Esophagus (tissue), 2 donors: ENCODE measurements around the gene STK36. TPM values are rescaled to one million over a fixed set of nuclear protein-coding genes. Genes with fewer than 3 reads are reported as not detected.

Experiments used
- H3K27ac ChIP-seq, 2 donors: one replicate each; pipeline ENCODE4 v1.5.1; 2013; ENCODE audit warnings: low read depth in 2 of 2, mild to moderate bottlenecking in 2 of 2, inconsistent platforms in 1 of 2, low read length in 1 of 2, moderate library complexity in 1 of 2
- H3K27me3 ChIP-seq, 2 donors: one replicate each; pipeline ENCODE4 v1.6.1; 2013; ENCODE audit warnings: low read length in 2 of 2, control low read depth in 1 of 2, mild to moderate bottlenecking in 1 of 2; ENCODE audit not compliant: insufficient read depth in 2 of 2, control insufficient read depth in 1 of 2
- H3K36me3 ChIP-seq, 2 donors: one replicate each; pipeline ENCODE4 v1.6.1; 2013; ENCODE audit warnings: low read length in 1 of 2; ENCODE audit not compliant: control insufficient read depth in 2 of 2, insufficient read depth in 2 of 2
- H3K4me1 ChIP-seq, 2 donors: one replicate each; pipeline ENCODE4 v1.6.1; 2013; ENCODE audit warnings: low read length in 1 of 2; ENCODE audit not compliant: control insufficient read depth in 2 of 2, insufficient read depth in 2 of 2
- H3K4me3 ChIP-seq, 2 donors: one replicate each; pipeline ENCODE4 v1.5.1; 2013; ENCODE audit warnings: low read length in 2 of 2, mild to moderate bottlenecking in 2 of 2, low read depth in 1 of 2, moderate library complexity in 1 of 2
- H3K9me3 ChIP-seq, 2 donors: one replicate each; pipeline ENCODE4 v1.6.1; 2013; ENCODE audit warnings: mild to moderate bottlenecking in 2 of 2, low read depth in 1 of 2, low read length in 1 of 2, moderate library complexity in 1 of 2; ENCODE audit not compliant: control insufficient read depth in 2 of 2, insufficient read depth in 1 of 2
- WGBS, 2 donors: extraction: QIAGEN DNeasy Blood & Tissue Kit; methylation state at CpG; one replicate each; pipeline ENCODE4 v1.1.7; 2013; 5-methylcytosine and 5-hydroxymethylcytosine counted together
- polyA plus RNA-seq, 2 donors: library from polyadenylated mRNA; stranded (reverse); fragments of 200-250 nt; gene quantifications; one replicate each; pipeline ENCODE4 v1.2.3, GENCODE V29; 2013
- donor health status: healthy with polysubstance abuse.
- donor health status: Bipolar disorder and iron deficiency.

Gene STK36, protein sequence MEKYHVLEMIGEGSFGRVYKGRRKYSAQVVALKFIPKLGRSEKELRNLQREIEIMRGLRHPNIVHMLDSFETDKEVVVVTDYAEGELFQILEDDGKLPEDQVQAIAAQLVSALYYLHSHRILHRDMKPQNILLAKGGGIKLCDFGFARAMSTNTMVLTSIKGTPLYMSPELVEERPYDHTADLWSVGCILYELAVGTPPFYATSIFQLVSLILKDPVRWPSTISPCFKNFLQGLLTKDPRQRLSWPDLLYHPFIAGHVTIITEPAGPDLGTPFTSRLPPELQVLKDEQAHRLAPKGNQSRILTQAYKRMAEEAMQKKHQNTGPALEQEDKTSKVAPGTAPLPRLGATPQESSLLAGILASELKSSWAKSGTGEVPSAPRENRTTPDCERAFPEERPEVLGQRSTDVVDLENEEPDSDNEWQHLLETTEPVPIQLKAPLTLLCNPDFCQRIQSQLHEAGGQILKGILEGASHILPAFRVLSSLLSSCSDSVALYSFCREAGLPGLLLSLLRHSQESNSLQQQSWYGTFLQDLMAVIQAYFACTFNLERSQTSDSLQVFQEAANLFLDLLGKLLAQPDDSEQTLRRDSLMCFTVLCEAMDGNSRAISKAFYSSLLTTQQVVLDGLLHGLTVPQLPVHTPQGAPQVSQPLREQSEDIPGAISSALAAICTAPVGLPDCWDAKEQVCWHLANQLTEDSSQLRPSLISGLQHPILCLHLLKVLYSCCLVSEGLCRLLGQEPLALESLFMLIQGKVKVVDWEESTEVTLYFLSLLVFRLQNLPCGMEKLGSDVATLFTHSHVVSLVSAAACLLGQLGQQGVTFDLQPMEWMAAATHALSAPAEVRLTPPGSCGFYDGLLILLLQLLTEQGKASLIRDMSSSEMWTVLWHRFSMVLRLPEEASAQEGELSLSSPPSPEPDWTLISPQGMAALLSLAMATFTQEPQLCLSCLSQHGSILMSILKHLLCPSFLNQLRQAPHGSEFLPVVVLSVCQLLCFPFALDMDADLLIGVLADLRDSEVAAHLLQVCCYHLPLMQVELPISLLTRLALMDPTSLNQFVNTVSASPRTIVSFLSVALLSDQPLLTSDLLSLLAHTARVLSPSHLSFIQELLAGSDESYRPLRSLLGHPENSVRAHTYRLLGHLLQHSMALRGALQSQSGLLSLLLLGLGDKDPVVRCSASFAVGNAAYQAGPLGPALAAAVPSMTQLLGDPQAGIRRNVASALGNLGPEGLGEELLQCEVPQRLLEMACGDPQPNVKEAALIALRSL (N-terminal part only)
- 10 to 100 TPM; 10.8 to 20.7 TPM for polyA plus RNA-seq

DNA sequence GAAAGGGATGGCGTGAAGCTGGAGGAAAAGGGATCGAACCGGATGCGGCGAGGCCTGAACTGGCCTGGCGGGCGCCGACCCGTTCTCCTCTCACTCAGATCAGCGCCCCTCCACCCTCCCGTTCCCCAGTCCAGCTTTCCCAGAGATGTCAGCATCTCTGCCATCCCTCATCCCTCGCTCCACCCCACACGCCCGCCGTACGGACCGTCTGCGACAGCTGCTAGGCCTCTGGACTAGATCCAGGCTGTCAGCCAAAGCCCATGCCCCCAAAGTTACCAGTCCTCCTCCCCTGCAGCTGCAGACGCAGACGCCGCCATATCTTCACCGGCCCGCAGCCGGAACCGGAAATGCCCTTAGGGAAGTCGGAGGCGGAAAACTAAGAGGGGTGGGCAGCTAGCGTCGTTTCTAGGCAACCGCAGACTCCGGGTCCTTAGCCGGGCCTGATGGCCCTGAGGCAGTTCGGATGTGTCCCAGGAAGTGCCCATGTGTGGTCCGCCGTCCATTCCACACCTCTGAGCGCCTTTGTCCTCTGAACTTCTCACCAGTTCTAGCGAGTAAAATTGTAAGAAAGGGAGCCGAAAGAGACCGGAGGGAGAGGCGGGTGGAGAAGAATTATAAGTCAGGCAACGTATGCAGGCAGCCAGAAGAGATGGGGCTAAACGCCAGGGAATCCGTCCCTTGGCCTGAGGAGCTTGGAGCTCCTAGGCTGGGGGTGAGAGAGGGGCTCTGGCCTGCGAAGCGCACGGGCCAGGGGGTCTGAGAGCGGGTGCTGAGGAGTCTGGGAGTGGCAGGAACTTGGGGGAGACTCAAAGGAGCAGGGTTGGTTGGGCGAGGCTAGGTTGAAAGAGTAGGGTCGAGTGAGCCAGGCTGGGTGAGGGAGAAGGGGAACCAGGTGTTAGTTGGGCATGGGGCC, at the start of gene STK36, which contains the start of gene RNF25:
STK36 (plus strand) TSS at position 433 of the 913 bp plus-strand sequence. CDS start 744 bp downstream, outside the sequence.
RNF25 (minus strand) TSS at position 349 of the 913 bp plus-strand sequence; CDS start at position 317, 32 bp downstream.
- 0% methylated on average over 49 of the region's 49 CpGs for WGBS, 2 donors
- no peaks in the 10 kb centered on the region for H3K9me3 ChIP-seq
- no peaks in the 10 kb centered on the region for H3K27me3 ChIP-seq
- H3K4me1 ChIP-seq = peaks cover 0 to 5% of the 10 kb centered on the region in 2 donors
- H3K36me3 ChIP-seq = peaks cover 4 to 9% of the 10 kb centered on the region in 2 donors
- peak within 1 kb of the TSS; percentile 74 to 92 for H3K27ac ChIP-seq
- peak within 1 kb of the TSS; percentile 80 to 99 for H3K4me3 ChIP-seq

DNA sequence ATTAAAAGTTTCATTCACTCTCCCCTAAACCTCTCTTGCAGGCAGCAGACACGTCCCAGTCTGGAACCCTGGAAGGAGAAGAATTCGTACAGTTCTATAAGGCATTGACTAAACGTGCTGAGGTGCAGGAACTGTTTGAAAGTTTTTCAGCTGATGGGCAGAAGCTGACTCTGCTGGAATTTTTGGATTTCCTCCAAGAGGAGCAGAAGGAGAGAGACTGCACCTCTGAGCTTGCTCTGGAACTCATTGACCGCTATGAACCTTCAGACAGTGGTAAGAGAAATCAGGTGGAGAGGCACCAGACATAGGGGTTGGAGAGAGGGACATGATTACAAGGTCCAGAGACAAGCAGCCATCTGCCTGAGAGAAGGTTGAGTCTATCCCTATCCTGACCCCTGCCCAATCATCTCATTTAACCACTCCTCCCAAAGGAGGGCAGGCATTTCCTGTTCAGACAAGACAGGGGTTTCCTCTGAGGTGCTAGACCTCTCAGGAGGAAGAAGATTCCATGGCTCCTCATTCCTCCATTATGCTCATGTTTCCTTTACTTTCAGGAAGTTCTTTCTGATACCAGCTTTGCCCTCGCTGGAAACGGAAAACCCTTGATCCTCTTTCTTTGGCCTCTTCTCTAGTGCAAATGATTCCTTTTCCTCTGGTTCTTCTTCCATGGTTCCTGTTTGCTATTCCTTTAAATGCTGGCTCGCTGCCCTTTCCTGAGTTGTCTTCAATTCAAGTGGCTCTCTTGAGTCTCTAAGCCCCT, 49.1 kb upstream of the STK36 start:
- Histone ChIP-seq H3K27ac (no peak overlapping the region), H3K4me1 (no peaks in the 10 kb centered on the region), H3K36me3 (no peaks in the 10 kb centered on the region), H3K27me3 (no peaks in the 10 kb centered on the region), H3K9me3 (no peaks in the 10 kb centered on the region), H3K4me3 (no peak overlapping the region)
- 64 to 72% methylated on average over 7 of the region's 7 CpGs for WGBS, 2 donors

DNA sequence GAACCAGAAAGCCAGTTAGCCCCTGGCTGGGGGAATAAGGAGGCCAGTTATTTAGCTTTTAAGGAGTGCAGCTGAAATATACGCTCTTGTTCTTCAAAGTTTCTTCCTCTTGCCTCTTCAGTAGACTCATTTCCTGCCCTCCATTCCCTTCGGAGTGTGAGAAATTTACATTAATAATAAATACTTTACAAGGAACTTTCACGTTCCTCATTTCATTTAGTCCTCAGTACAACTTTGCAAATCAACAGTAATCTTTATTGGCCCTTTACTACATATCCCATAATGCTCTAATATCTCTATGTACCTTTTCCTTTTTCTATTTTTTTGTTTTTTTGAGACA, 48.5 kb upstream of the STK36 start:
- H3K4me3 ChIP-seq = no peak overlapping the region
- H3K36me3 ChIP-seq = no peaks in the 10 kb centered on the region
- 69 to 70% methylated on average over 3 of the region's 3 CpGs for WGBS, 2 donors
- no peaks in the 10 kb centered on the region for H3K27me3 ChIP-seq
- H3K4me1 ChIP-seq = no peaks in the 10 kb centered on the region
- H3K9me3 ChIP-seq = no peaks in the 10 kb centered on the region
- H3K27ac ChIP-seq = no peak overlapping the region

DNA sequence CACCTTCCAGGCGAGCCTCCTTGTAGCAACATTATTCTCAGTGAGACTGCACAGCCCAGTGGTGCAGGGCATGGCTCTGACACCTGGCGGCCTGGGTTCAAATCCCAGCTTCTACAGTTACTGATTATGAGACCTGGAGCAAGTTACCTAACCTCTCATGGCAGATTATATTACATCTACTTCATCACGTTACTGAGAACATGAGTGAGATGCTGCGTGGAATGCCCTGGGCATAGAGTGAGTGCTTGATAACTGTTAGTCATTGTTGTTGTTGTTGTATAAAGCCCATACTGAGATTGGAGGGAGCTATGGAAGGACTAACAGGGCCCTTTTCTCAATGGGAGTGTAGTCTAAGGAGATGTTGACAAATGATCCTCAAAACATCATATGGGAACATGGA, 45.5 kb upstream of the STK36 start:
- WGBS, 2 donors = 84 to 87% methylated on average over 4 of the region's 4 CpGs

DNA sequence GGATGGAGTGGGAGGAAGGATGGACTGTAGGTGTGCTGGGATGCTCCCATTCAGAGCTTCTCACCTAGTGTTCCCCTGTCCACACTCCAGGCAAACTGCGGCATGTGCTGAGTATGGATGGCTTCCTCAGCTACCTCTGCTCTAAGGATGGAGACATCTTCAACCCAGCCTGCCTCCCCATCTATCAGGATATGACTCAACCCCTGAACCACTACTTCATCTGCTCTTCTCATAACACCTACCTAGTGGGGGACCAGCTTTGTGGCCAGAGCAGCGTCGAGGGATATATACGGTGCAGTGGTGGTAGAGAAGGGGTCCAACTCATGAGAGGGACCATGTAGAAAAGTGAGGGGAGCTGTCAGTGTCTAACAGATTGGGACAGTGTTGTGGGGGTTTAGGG, 43.9 kb upstream of the STK36 start:
- no peak overlapping the region for H3K4me3 ChIP-seq
- WGBS, 2 donors = 89 to 93% methylated on average over 4 of the region's 4 CpGs
- no peaks in the 10 kb centered on the region for H3K4me1 ChIP-seq
- no peaks in the 10 kb centered on the region for H3K27me3 ChIP-seq
- no peaks in the 10 kb centered on the region for H3K9me3 ChIP-seq
- H3K36me3 ChIP-seq = no peaks in the 10 kb centered on the region
- H3K27ac ChIP-seq = no peak overlapping the region

More for the DNA sequence above, 45.5 kb upstream of the STK36 start:
- no peaks in the 10 kb centered on the region for H3K9me3 ChIP-seq
- no peaks in the 10 kb centered on the region for H3K4me1 ChIP-seq
- no peaks in the 10 kb centered on the region for H3K36me3 ChIP-seq
- no peak overlapping the region for H3K4me3 ChIP-seq
- no peaks in the 10 kb centered on the region for H3K27me3 ChIP-seq
- H3K27ac ChIP-seq = no peak overlapping the region

DNA sequence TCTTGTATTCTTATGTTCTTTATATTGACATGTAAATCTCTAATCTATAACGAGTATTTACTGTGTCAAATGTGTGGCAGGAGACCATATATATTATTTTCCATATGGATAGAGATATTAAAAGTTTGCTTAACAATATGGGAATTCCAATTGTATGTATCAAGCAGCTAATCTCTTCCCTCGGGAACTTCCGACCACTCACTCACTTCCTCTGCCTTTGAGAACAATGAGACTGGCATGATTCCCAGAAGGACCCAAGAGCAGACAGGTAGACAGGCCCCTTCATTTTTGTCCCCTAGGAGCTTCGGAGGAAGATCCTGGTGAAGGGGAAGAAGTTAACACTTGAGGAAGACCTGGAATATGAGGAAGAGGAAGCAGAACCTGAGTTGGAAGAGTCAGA, 40.0 kb upstream of the STK36 start:
- no peaks in the 10 kb centered on the region for H3K9me3 ChIP-seq
- H3K27ac ChIP-seq = no peak overlapping the region
- no peaks in the 10 kb centered on the region for H3K27me3 ChIP-seq
- no peak overlapping the region for H3K4me3 ChIP-seq
- H3K4me1 ChIP-seq = no peaks in the 10 kb centered on the region
- 62 to 70% methylated on average over 4 of the region's 4 CpGs for WGBS, 2 donors
- H3K36me3 ChIP-seq = peaks cover 11 to 21% of the 10 kb centered on the region in 2 donors

DNA sequence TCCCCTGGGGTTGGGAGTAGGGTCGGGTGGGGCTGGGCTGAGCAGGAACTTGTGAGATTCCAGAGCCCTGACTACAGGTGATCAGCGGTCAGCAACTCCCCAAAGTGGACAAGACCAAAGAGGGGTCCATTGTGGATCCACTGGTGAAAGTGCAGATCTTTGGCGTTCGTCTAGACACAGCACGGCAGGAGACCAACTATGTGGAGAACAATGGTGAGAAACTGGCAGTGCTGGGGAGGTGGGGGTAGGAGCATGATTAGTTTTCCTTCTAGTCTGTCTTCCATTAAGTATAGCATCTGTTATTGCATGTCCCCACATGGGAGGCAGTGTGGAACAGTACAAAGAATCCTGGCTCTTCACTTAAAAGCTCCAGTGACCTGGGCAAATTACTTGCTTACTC, 36.2 kb upstream of the STK36 start:
- Histone ChIP-seq H3K9me3 (no peaks in the 10 kb centered on the region), H3K36me3 (peaks cover 28 to 31% of the 10 kb centered on the region in 2 donors), H3K4me1 (no peaks in the 10 kb centered on the region), H3K27me3 (no peaks in the 10 kb centered on the region), H3K4me3 (no peak overlapping the region), H3K27ac (no peak overlapping the region)
- WGBS, 2 donors = 92 to 93% methylated on average over 5 of the region's 5 CpGs

DNA sequence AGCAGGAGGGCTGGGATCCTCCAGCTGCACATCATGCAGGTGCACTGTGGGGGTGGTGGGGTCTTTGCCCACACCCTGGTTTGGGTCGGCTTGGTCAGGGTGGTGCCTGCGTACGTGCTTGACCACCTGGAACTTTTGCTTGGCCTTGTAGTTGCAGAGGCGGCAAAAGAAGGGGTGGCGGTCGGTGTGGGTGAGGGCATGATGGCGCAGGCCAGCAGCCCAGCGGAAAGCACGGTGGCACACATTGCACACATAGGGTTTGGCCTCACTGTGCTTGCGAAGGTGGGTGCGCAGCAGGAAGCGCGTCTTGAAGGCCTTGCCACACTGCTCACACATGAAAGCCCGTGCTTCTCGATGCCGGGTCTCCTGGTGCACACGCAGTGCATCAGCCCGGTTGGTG, 33.5 kb upstream of the STK36 start:
- 98% methylated on average over 18 of the region's 18 CpGs for whole genome bisulfite sequencing, 2 donors
- no peaks in the 10 kb centered on the region for H3K9me3 ChIP-seq
- H3K27me3 ChIP-seq = no peaks in the 10 kb centered on the region
- H3K27ac ChIP-seq = no peak overlapping the region
- peaks cover 38 to 47% of the 10 kb centered on the region in 2 donors for H3K36me3 ChIP-seq
- no peaks in the 10 kb centered on the region for H3K4me1 ChIP-seq
- no peak overlapping the region for H3K4me3 ChIP-seq
